Coronary artery (tissue), 2 donors: ENCODE measurements around the gene DHX9.

ENCODE experiments used
- DNase-seq: peaks from one replicate; pipeline ENCODE4 v3.0.0-alpha.2; 2017; ENCODE audit warnings: low spot score
- H3K27ac ChIP-seq, 2 donors: fragments of 200-600 bp; sonication (generic); one replicate each; pipeline ENCODE4 v1.5.1; 2016 to 2019
- H3K4me3 ChIP-seq: fragments of 200-600 bp; sonication (generic); 2 replicates; pipeline ENCODE4 v1.5.1; 2016; ENCODE audit warnings: mild to moderate bottlenecking, moderate library complexity
- TF ChIP-seq, protein P1 (sequence below): fragments of 200-600 bp; sonication (generic); IDR thresholded peaks from one replicate; pipeline ENCODE4 v1.5.1; 2019; ENCODE audit warnings: antibody characterized with exemption

The DHX9 gene

DNA sequence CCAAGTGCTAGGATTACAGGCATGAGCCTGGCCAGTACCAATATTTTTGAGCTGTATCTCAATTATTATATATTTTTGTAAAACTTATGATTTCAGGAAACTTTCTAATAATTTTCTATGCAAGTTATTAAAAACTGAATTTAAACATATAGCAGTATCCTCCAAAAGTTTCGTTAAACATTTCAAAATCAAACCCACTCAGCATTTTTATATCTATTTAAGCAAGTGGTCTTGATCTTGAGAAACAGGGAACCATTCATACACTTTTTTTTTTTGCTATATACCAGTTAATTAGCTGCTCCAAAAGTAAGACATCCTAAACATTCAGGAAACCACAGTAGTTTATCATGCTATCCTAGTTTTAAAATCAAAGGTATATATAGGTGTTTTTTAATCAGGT, 91.8 kb downstream of the DHX9 start:
- Histone ChIP-seq H3K27ac (no peak overlapping the region), H3K4me3 (no peak overlapping the region)
- DNase-seq, result no peak
- TF ChIP-seq, protein P1, sequence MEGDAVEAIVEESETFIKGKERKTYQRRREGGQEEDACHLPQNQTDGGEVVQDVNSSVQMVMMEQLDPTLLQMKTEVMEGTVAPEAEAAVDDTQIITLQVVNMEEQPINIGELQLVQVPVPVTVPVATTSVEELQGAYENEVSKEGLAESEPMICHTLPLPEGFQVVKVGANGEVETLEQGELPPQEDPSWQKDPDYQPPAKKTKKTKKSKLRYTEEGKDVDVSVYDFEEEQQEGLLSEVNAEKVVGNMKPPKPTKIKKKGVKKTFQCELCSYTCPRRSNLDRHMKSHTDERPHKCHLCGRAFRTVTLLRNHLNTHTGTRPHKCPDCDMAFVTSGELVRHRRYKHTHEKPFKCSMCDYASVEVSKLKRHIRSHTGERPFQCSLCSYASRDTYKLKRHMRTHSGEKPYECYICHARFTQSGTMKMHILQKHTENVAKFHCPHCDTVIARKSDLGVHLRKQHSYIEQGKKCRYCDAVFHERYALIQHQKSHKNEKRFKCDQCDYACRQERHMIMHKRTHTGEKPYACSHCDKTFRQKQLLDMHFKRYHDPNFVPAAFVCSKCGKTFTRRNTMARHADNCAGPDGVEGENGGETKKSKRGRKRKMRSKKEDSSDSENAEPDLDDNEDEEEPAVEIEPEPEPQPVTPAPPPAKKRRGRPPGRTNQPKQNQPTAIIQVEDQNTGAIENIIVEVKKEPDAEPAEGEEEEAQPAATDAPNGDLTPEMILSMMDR, result no peak

DNA sequence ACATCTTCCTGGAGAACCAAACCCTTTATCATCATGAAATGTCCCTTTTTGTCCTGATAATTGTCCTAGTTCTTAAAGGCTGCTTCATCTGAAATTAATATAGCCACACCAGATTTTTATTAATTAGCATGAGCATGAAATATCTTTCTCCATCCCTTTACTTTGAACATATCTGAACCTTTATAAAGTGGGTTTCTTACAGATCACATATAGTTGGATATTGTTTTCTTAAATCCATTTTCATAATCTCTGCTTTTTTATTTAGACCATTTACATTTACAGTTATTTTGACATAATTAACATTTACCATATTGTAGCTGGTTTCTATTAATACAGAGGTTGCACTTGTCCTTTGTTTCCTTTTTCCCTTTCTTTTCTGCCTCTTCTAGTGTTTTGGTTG, 96.6 kb downstream of the DHX9 start:
- no peak overlapping the region for H3K27ac ChIP-seq
- DNase-seq, result no peak
- TF ChIP-seq, protein P1, result no peak
- no peak overlapping the region for H3K4me3 ChIP-seq
